ENCODE data around the gene C2orf76. TPM values are rescaled to one million over a fixed set of nuclear protein-coding genes. Genes with fewer than 3 reads are reported as not detected.

Gene C2orf76
- total RNA-seq, 6 experiments from 2014 or later, result 6.6 to 10.5 (median 8.9) TPM

- peak; percentile 63 for DNase-seq
- H3K27me3 Mint-ChIP-seq (ENCODE audit: insufficient read depth), result no peaks in the 10 kb centered on the region; the same call in none of the 2 replicates
- peaks cover 26% of the 10 kb centered on the region for H3K36me3 Mint-ChIP-seq (ENCODE audit: low read depth)
- no peaks in the 10 kb centered on the region for H3K9me3 Mint-ChIP-seq
- TF ChIP-seq CTCF (IDR thresholded peaks at IDR 0.05), result no peak
- H3K27ac Mint-ChIP-seq, result peak overlapping the region; percentile 96
- peak overlapping the region; percentile 65 for H3K4me3 Mint-ChIP-seq
- H3K4me1 Mint-ChIP-seq (ENCODE audit: low read depth), result peaks cover 69% of the 10 kb centered on the region
These were observed 113.4 kb downstream of the C2orf76 start for GRCh38 chr2:119253114-119253702.

Other genes with a start within 250 kb of the C2orf76 start
- gene C1QL2, start 208.1 kb downstream of the C2orf76 start, total RNA-seq (2021; fragmentation: NEBNext Ultra II Directional; extraction: Animal tissue kit (Norgen Biotek cat#: 25700)), result not detected
- gene STEAP3, start 143.0 kb downstream of the C2orf76 start, total RNA-seq (2021; fragmentation: NEBNext Ultra II Directional; extraction: Animal tissue kit (Norgen Biotek cat#: 25700)), result 10 to 100 TPM; 20.7 to 37.3 (median 30.9) TPM
- gene DBI, start 143 bp upstream of the C2orf76 start, total RNA-seq (2021; fragmentation: NEBNext Ultra II Directional; extraction: Animal tissue kit (Norgen Biotek cat#: 25700)), result 100 to 1,000 TPM in 3 of 6 experiments, 10 to 100 TPM in 3; 76.6 to 139 (median 101) TPM
- not detected for gene TMEM37, start 65.0 kb upstream of the C2orf76 start, total RNA-seq (2021; fragmentation: NEBNext Ultra II Directional; extraction: Animal tissue kit (Norgen Biotek cat#: 25700))
- gene SCTR, start 157.6 kb upstream of the C2orf76 start, total RNA-seq (2021; fragmentation: NEBNext Ultra II Directional; extraction: Animal tissue kit (Norgen Biotek cat#: 25700)), result not detected
- not detected for gene CFAP221, start 177.6 kb upstream of the C2orf76 start, total RNA-seq (2021; fragmentation: NEBNext Ultra II Directional; extraction: Animal tissue kit (Norgen Biotek cat#: 25700))